ENCODE measurements around the gene EFNA4. TPM values are rescaled to one million over a fixed set of nuclear protein-coding genes. Genes with fewer than 3 reads are reported as not detected.

Gene EFNA4
- total RNA-seq = 9.0 TPM

GRCh38 chr1:155063550-155064110 lies at the start of gene EFNA4:
TSS of gene EFNA4 (plus strand) at chr1:155063740. CDS start at chr1:155063824, 84 bp downstream.
- peak; percentile 75 for DNase-seq

GRCh38 chr1:155014709-155015508 lies 48.6 kb upstream of the EFNA4 start:
- no peak for DNase-seq

GRCh38 chr1:155015527-155016230 lies 47.9 kb upstream of the EFNA4 start:
- DNase-seq = no peak

- no peak for DNase-seq
These were observed 47.2 kb upstream of the EFNA4 start for GRCh38 chr1:155016231-155016831.

GRCh38 chr1:155017041-155017945 lies 46.2 kb upstream of the EFNA4 start:
- DNase-seq = peak; percentile 91

- no peak for DNase-seq
These were observed 45.6 kb upstream of the EFNA4 start for GRCh38 chr1:155017946-155018316.

GRCh38 chr1:155018617-155019348 lies 44.8 kb upstream of the EFNA4 start:
- no peak for DNase-seq

- DNase-seq = no peak
These were observed 43.9 kb upstream of the EFNA4 start for GRCh38 chr1:155019377-155020245.

- no peak for DNase-seq
These were observed 41.2 kb upstream of the EFNA4 start for GRCh38 chr1:155022136-155022926.

GRCh38 chr1:155022927-155023236 lies 40.7 kb upstream of the EFNA4 start:
- no peak for DNase-seq

- DNase-seq = no peak
These were observed 39.9 kb upstream of the EFNA4 start for GRCh38 chr1:155023627-155024026.

GRCh38 chr1:155024315-155024714 lies 39.2 kb upstream of the EFNA4 start:
- no peak for DNase-seq

- no peak for DNase-seq
These were observed 37.4 kb upstream of the EFNA4 start for GRCh38 chr1:155026154-155026553.

GRCh38 chr1:155026588-155026987 lies 37.0 kb upstream of the EFNA4 start:
- no peak for DNase-seq

- no peak for DNase-seq
These were observed 33.9 kb upstream of the EFNA4 start for GRCh38 chr1:155029513-155030242.

- DNase-seq = no peak
These were observed 33.2 kb upstream of the EFNA4 start for GRCh38 chr1:155030243-155030795.

- no peak for DNase-seq
These were observed 32.6 kb upstream of the EFNA4 start for GRCh38 chr1:155030899-155031298.

GRCh38 chr1:155032886-155033285 lies 30.7 kb upstream of the EFNA4 start:
- DNase-seq = no peak
